Measurements from ENCODE around the gene CCND1. TPM values are rescaled to one million over a fixed set of nuclear protein-coding genes. Genes with fewer than 3 reads are reported as not detected.

The CCND1 gene
- polyA plus RNA-seq (2012; ENCODE audit: insufficient read length, low read depth): 816 TPM

DNA sequence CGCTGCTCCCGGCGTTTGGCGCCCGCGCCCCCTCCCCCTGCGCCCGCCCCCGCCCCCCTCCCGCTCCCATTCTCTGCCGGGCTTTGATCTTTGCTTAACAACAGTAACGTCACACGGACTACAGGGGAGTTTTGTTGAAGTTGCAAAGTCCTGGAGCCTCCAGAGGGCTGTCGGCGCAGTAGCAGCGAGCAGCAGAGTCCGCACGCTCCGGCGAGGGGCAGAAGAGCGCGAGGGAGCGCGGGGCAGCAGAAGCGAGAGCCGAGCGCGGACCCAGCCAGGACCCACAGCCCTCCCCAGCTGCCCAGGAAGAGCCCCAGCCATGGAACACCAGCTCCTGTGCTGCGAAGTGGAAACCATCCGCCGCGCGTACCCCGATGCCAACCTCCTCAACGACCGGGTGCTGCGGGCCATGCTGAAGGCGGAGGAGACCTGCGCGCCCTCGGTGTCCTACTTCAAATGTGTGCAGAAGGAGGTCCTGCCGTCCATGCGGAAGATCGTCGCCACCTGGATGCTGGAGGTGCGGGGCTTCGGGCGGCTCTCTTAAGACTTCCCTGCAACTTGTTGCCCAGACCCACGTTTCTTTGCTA is at the start of gene CCND1:
TSS of gene CCND1 (plus strand) at position 162 of the 587 bp plus-strand sequence. CDS start at position 320, 158 bp downstream.
- TF ChIP-seq, protein P1, sequence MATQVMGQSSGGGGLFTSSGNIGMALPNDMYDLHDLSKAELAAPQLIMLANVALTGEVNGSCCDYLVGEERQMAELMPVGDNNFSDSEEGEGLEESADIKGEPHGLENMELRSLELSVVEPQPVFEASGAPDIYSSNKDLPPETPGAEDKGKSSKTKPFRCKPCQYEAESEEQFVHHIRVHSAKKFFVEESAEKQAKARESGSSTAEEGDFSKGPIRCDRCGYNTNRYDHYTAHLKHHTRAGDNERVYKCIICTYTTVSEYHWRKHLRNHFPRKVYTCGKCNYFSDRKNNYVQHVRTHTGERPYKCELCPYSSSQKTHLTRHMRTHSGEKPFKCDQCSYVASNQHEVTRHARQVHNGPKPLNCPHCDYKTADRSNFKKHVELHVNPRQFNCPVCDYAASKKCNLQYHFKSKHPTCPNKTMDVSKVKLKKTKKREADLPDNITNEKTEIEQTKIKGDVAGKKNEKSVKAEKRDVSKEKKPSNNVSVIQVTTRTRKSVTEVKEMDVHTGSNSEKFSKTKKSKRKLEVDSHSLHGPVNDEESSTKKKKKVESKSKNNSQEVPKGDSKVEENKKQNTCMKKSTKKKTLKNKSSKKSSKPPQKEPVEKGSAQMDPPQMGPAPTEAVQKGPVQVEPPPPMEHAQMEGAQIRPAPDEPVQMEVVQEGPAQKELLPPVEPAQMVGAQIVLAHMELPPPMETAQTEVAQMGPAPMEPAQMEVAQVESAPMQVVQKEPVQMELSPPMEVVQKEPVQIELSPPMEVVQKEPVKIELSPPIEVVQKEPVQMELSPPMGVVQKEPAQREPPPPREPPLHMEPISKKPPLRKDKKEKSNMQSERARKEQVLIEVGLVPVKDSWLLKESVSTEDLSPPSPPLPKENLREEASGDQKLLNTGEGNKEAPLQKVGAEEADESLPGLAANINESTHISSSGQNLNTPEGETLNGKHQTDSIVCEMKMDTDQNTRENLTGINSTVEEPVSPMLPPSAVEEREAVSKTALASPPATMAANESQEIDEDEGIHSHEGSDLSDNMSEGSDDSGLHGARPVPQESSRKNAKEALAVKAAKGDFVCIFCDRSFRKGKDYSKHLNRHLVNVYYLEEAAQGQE (IDR thresholded peaks at IDR 0.05; ENCODE audit: insufficient read depth in 1 of 2, low read depth in 2 of 2, low read length in 2 of 2): 0 out of 4 replicates have a peak, but pooled peaks of 1 of the 2 experiments have one; percentile 48
- TF ChIP-seq SIN3A (IDR thresholded peaks at IDR 0.05; ENCODE audit: borderline replicate concordance, insufficient read depth, low read length): peak; percentile 97
- TF ChIP-seq POLR2AphosphoS5 (IDR thresholded peaks at IDR 0.05; ENCODE audit: low read depth, low read length): peak; percentile 99
- TF ChIP-seq FOXP2 (optimal IDR thresholded peaks at IDR 0.05; ENCODE audit: borderline replicate concordance, extremely low read depth, extremely low read length, insufficient read depth): no peak
- TF ChIP-seq TAF1 (IDR thresholded peaks at IDR 0.05; ENCODE audit: borderline replicate concordance, insufficient read depth, low read length): peak; percentile 94

DNA sequence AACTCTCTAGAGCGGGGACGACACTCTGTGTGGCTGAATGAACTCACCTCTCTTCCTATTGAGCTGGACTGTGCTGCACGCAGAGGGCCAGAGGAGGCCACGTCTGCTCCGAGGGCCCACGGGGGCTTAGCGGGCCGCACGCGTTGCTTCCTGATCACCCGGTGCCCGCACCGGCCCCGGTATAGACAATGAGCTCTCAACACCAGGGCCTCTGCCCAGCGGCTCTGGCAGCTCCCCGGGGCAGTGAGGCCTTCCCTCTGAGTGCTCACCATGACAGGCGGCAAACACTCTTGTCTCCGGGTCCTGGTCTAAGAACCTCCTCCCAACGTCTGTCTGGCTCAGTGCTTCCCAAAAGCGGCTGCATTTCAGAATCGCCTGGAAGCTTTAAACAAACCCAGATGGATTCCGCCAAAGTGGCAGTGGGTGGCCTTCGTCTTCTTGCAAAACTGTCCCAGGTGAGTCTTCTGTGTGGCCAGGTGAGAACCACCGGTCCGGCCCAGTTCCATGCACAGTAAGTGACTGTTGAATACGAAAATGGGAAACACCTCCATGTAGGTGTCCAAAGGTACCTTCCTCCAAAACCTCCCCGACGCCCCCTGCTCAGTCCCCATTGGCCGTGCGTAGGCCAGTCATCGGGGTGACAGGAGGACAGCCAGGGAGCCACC is 47.8 kb upstream of the CCND1 start:
- TF ChIP-seq SIN3A (IDR thresholded peaks at IDR 0.05; ENCODE audit: borderline replicate concordance, insufficient read depth, low read length) (no peak), TAF1 (IDR thresholded peaks at IDR 0.05; ENCODE audit: borderline replicate concordance, insufficient read depth, low read length) (no peak), FOXP2 (optimal IDR thresholded peaks at IDR 0.05; ENCODE audit: borderline replicate concordance, extremely low read depth, extremely low read length, insufficient read depth) (no peak), POLR2AphosphoS5 (IDR thresholded peaks at IDR 0.05; ENCODE audit: low read depth, low read length) (no peak)
- TF ChIP-seq, protein P1 (IDR thresholded peaks at IDR 0.05; ENCODE audit: insufficient read depth in 1 of 2, low read depth in 2 of 2, low read length in 2 of 2): no peak

DNA sequence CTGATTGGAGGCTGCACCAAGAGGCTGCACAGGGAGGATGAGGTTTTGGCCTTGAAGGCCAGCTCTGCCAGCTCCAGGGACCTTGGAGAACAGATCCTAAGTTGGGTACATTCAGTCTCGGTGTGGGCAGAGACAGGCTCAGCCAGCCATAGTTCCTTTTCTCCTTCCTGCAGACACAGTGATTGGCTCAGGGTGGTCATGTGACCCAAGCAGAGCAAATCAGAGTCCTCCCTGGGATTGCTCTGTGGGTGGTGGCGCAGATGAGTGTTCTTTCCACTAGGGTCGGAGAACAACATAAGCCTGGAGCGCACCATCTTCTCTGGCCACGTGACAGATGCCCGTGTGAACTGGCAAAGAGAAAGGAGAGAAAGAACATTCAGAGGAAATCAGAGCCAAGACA is 47.1 kb upstream of the CCND1 start:
- TF ChIP-seq SIN3A (IDR thresholded peaks at IDR 0.05; ENCODE audit: borderline replicate concordance, insufficient read depth, low read length): no peak
- TF ChIP-seq TAF1 (IDR thresholded peaks at IDR 0.05; ENCODE audit: borderline replicate concordance, insufficient read depth, low read length): no peak
- TF ChIP-seq POLR2AphosphoS5 (IDR thresholded peaks at IDR 0.05; ENCODE audit: low read depth, low read length): no peak
- no peak for TF ChIP-seq FOXP2 (optimal IDR thresholded peaks at IDR 0.05; ENCODE audit: borderline replicate concordance, extremely low read depth, extremely low read length, insufficient read depth)

DNA sequence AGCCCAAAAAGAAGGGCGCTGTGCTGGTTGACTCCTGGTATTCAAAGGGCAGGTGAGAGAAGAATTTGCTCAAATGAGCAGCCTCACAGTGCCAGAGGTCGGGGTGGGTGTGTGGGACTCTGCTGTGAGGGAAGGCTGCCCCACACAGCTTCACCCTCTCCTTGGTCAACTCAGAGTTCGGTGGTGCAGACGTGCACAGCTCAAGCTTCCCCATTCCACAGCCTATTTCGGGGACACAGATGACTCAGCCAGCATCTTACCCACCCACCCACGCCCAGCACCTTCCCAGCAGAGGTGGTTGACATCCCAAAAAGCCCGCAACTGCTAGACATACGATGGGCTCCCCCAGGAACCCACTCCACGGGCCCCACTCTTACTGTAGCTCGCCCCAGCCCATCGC is 46.5 kb upstream of the CCND1 start:
- TF ChIP-seq, protein P1 (IDR thresholded peaks at IDR 0.05; ENCODE audit: insufficient read depth in 1 of 2, low read depth in 2 of 2, low read length in 2 of 2): no peak
- TF ChIP-seq FOXP2 (optimal IDR thresholded peaks at IDR 0.05; ENCODE audit: borderline replicate concordance, extremely low read depth, extremely low read length, insufficient read depth) (no peak), TAF1 (IDR thresholded peaks at IDR 0.05; ENCODE audit: borderline replicate concordance, insufficient read depth, low read length) (no peak), POLR2AphosphoS5 (IDR thresholded peaks at IDR 0.05; ENCODE audit: low read depth, low read length) (no peak), SIN3A (IDR thresholded peaks at IDR 0.05; ENCODE audit: borderline replicate concordance, insufficient read depth, low read length) (no peak)

DNA sequence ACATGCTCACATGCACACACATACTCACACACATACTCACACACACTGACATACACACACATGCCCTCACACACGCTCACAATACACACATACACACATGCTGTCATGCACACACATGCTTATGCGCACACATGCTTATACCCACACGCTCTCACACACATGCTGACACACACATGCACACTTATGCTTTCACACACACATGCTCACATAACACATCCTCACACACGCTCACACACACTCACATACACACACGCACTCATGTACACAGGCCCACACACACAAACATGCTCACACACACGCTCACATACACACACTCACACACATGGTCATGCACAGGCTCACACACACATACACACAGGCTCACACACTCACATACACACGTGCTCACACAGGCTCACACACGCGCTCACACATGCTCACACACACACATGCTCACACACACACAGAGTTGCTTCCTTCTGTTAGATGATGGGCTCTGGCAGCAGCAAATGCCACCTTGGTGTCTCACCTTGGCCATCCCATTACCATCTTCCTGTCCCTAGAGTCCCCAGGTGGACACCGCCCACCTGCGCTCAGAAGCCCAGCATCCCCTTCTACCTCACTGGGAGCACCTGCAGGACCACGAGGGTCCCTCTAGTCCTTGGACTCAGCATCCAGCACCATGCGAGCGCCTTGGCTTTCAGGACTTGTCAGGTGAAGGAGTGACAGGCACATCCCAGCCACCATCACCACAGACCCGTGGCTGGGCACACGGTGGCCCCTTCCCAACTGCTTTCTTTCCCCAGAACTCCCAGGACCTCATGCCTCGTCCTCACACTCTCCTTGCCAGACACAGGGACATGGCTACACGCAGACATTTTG is 44.9 kb upstream of the CCND1 start:
- TF ChIP-seq FOXP2 (optimal IDR thresholded peaks at IDR 0.05; ENCODE audit: borderline replicate concordance, extremely low read depth, extremely low read length, insufficient read depth): no peak
- TF ChIP-seq TAF1 (IDR thresholded peaks at IDR 0.05; ENCODE audit: borderline replicate concordance, insufficient read depth, low read length): no peak
- no peak for TF ChIP-seq SIN3A (IDR thresholded peaks at IDR 0.05; ENCODE audit: borderline replicate concordance, insufficient read depth, low read length)
- TF ChIP-seq, protein P1 (IDR thresholded peaks at IDR 0.05; ENCODE audit: insufficient read depth in 1 of 2, low read depth in 2 of 2, low read length in 2 of 2): no peak
- no peak for TF ChIP-seq POLR2AphosphoS5 (IDR thresholded peaks at IDR 0.05; ENCODE audit: low read depth, low read length)

All from PFSK-1 (cell line).